Right atrium auricular region (tissue), 2 donors: Measurements from ENCODE around the gene PDE4D. TPM values are rescaled to one million over a fixed set of nuclear protein-coding genes. Genes with fewer than 3 reads are reported as not detected.

Source experiments
- DNase-seq: peaks from one replicate; pipeline ENCODE4 v3.0.0-alpha.2; 2019; ENCODE audit warnings: low spot score
- H3K27ac ChIP-seq, 2 donors: fragments of 200-600 bp; sonication (generic); 1 replicate in 1 of 2; 2 replicates in 1 of 2; pipeline ENCODE4 v1.5.1; 2016 to 2019
- H3K27me3 ChIP-seq, 2 donors: fragments of 200-600 bp; sonication (generic); one replicate each; pipeline versions ENCODE4 v1.5.1 to v1.6.0; 2017 to 2019
- H3K36me3 ChIP-seq: fragments of 200-600 bp; sonication (generic); one replicate; pipeline ENCODE4 v1.5.1; 2016
- H3K4me1 ChIP-seq, 2 donors: fragments of 200-600 bp; sonication (generic); one replicate each; pipeline versions ENCODE4 v1.5.1 to v1.6.0; 2017 to 2019
- H3K4me3 ChIP-seq, 2 donors: fragments of 200-600 bp; sonication (generic); 1 replicate in 1 of 2; 2 replicates in 1 of 2; pipeline ENCODE4 v1.5.1; 2017 to 2019; ENCODE audit warnings: mild to moderate bottlenecking in 1 of 2, moderate library complexity in 1 of 2
- H3K9me3 ChIP-seq, 2 donors: fragments of 200-600 bp; sonication (generic); one replicate each; pipeline ENCODE4 v1.5.1; 2019
- total RNA-seq, 2 donors: library from RNA; depleted of rRNA; stranded (reverse); fragments of >200 nt; gene quantifications; one replicate each; pipeline ENCODE4 v1.1.0, GENCODE V29; 2016
- TF ChIP-seq, protein P1 (sequence below), 2 donors: fragments of 200-600 bp; sonication (generic); IDR thresholded peaks; one replicate each; pipeline ENCODE4 v1.5.1; 2019; ENCODE audit warnings: antibody characterized with exemption in 2 of 2

Gene PDE4D
- total RNA-seq, 2 donors from 2014 or later = 43.3 to 44.0 TPM

- H3K36me3 ChIP-seq = no peaks in the 10 kb centered on the region
- no peak for DNase-seq
- no peaks in the 10 kb centered on the region for H3K4me1 ChIP-seq
- no peaks in the 10 kb centered on the region for H3K27me3 ChIP-seq
- H3K4me3 ChIP-seq = no peak overlapping the region
- TF ChIP-seq, protein P1, sequence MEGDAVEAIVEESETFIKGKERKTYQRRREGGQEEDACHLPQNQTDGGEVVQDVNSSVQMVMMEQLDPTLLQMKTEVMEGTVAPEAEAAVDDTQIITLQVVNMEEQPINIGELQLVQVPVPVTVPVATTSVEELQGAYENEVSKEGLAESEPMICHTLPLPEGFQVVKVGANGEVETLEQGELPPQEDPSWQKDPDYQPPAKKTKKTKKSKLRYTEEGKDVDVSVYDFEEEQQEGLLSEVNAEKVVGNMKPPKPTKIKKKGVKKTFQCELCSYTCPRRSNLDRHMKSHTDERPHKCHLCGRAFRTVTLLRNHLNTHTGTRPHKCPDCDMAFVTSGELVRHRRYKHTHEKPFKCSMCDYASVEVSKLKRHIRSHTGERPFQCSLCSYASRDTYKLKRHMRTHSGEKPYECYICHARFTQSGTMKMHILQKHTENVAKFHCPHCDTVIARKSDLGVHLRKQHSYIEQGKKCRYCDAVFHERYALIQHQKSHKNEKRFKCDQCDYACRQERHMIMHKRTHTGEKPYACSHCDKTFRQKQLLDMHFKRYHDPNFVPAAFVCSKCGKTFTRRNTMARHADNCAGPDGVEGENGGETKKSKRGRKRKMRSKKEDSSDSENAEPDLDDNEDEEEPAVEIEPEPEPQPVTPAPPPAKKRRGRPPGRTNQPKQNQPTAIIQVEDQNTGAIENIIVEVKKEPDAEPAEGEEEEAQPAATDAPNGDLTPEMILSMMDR (IDR thresholded peaks at IDR 0.05) = no peak
- H3K27ac ChIP-seq = no peak overlapping the region
- no peaks in the 10 kb centered on the region for H3K9me3 ChIP-seq
Measured at GRCh38 chr5:59731809-59732208, 161.7 kb downstream of the PDE4D start.

DNA sequence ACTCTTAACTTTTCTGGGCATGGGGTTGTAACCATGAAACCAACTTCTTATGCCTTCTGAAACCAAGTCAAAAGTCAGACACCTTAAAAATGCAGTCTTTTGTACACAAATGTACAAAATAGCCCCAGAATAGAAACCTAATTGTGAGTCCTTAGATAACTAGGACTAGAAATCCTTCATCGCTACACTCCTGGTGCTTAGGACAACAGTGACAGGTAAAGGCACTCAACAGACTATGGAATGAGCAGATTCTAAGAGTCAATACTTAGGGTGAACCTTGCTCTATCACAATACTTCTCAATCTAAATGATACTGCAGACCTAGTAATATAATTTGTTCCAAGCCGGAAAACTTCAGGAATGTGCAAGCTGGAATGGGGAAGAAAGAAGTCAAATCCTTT lies 163.7 kb downstream of the PDE4D start:
- TF ChIP-seq, protein P1 (IDR thresholded peaks at IDR 0.05) = no peak
- no peaks in the 10 kb centered on the region for H3K36me3 ChIP-seq
- no peaks in the 10 kb centered on the region for H3K4me1 ChIP-seq
- H3K9me3 ChIP-seq = no peaks in the 10 kb centered on the region
- DNase-seq = no peak
- no peaks in the 10 kb centered on the region for H3K27me3 ChIP-seq
- no peak overlapping the region for H3K4me3 ChIP-seq
- H3K27ac ChIP-seq = no peak overlapping the region

GRCh38 chr5:59729357-59729756 lies 164.2 kb downstream of the PDE4D start:
- Histone ChIP-seq H3K27ac (no peak overlapping the region), H3K36me3 (no peaks in the 10 kb centered on the region), H3K27me3 (no peaks in the 10 kb centered on the region), H3K4me1 (no peaks in the 10 kb centered on the region), H3K4me3 (no peak overlapping the region), H3K9me3 (no peaks in the 10 kb centered on the region)
- TF ChIP-seq, protein P1 (IDR thresholded peaks at IDR 0.05) = no peak
- no peak for DNase-seq

- DNase-seq = no peak
Measured at GRCh38 chr5:59728356-59728755, 165.2 kb downstream of the PDE4D start.

DNA sequence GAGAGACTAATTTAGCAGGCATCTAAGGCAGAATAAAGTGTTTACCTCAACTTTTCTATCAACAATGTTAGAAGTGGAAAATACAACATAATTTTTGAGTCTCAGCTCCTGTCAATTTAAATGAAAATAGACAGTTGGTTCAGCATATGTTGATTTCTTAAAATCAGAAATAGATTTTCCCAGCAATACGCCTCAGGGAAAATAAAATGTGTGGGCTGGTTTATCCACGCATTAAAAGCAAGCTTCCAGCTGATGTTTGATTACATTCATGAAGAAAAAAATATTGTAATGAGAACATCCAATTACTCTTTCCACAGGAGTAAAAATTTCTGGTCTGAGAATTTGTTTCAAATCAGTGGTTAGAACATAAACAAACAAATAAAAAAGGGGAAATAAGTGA lies 166.3 kb downstream of the PDE4D start:
- no peaks in the 10 kb centered on the region for H3K9me3 ChIP-seq
- H3K27me3 ChIP-seq = no peaks in the 10 kb centered on the region
- no peak overlapping the region for H3K27ac ChIP-seq
- H3K4me3 ChIP-seq = no peak overlapping the region
- no peak for DNase-seq
- TF ChIP-seq, protein P1 (IDR thresholded peaks at IDR 0.05) = no peak
- no peaks in the 10 kb centered on the region for H3K36me3 ChIP-seq
- H3K4me1 ChIP-seq = no peaks in the 10 kb centered on the region

More at GRCh38 chr5:59728356-59728755, 165.2 kb downstream of the PDE4D start:
- TF ChIP-seq, protein P1 (IDR thresholded peaks at IDR 0.05) = no peak
- Histone ChIP-seq H3K36me3 (no peaks in the 10 kb centered on the region), H3K4me1 (no peaks in the 10 kb centered on the region), H3K9me3 (no peaks in the 10 kb centered on the region), H3K27ac (no peak overlapping the region), H3K4me3 (no peak overlapping the region), H3K27me3 (no peaks in the 10 kb centered on the region)

GRCh38 chr5:59725392-59725767 lies 168.1 kb downstream of the PDE4D start:
- H3K27me3 ChIP-seq = no peaks in the 10 kb centered on the region
- no peaks in the 10 kb centered on the region for H3K9me3 ChIP-seq
- H3K27ac ChIP-seq = no peak overlapping the region
- no peak for DNase-seq
- TF ChIP-seq, protein P1 (IDR thresholded peaks at IDR 0.05) = no peak
- H3K4me1 ChIP-seq = no peaks in the 10 kb centered on the region
- H3K36me3 ChIP-seq = no peaks in the 10 kb centered on the region
- no peak overlapping the region for H3K4me3 ChIP-seq
